ENCODE data around the gene SLCO4C1. TPM values are rescaled to one million over a fixed set of nuclear protein-coding genes. Genes with fewer than 3 reads are reported as not detected.
"Not testable (repeated sequence)": the region's sequence is repeated elsewhere in the genome, so short reads cannot be mapped to it uniquely, and the experiment has no call there.

Gene SLCO4C1, protein sequence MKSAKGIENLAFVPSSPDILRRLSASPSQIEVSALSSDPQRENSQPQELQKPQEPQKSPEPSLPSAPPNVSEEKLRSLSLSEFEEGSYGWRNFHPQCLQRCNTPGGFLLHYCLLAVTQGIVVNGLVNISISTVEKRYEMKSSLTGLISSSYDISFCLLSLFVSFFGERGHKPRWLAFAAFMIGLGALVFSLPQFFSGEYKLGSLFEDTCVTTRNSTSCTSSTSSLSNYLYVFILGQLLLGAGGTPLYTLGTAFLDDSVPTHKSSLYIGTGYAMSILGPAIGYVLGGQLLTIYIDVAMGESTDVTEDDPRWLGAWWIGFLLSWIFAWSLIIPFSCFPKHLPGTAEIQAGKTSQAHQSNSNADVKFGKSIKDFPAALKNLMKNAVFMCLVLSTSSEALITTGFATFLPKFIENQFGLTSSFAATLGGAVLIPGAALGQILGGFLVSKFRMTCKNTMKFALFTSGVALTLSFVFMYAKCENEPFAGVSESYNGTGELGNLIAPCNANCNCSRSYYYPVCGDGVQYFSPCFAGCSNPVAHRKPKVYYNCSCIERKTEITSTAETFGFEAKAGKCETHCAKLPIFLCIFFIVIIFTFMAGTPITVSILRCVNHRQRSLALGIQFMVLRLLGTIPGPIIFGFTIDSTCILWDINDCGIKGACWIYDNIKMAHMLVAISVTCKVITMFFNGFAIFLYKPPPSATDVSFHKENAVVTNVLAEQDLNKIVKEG
- total RNA-seq (2012; rRNA removed): under 0.01 and 0.25 TPM in 2 replicates

DNA sequence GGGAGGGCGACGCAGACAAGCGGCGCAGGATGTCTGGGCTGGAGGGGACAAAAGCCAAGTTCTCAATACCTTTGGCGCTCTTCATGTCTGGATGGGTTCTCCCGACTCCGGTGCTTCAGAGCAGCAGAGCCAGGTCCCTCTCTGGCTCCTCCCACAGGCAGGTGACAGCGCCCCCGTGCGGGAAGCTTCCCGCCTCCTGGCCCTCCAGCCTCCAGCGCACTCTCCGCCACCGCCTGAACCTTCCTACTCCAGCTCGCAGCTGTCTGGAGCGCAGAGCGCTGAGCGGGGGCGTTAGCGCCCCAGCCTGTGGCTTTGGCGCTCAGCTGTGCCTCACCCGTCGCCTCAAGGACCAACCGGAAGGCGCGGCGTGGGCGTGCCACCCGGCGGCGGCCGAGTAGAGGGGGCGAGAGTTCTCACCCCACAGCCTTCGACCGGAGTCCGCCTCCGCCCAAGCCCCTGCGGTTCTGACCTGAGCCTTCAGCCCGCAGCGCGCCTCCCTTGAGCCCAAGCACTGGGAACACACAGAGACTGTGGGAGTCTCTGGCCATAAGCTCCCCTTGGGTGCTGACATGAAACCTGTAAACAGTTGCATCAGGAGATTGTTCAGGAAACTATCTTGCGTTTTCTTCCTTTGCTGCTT lies at the start of gene SLCO4C1:
Gene SLCO4C1 (minus strand): TSS at position 107 of the 640 bp plus-strand sequence. CDS start 22 bp downstream, at position 85.
- peaks cover 7% of the 10 kb centered on the region for H3K4me1 ChIP-seq (ENCODE audit: control insufficient read depth, insufficient read depth, low read length)
- H3K9ac ChIP-seq (ENCODE audit: low read depth, low read length): peak within 1 kb of the TSS; percentile 14
- peak within 1 kb of the TSS; percentile 98 for H3K4me2 ChIP-seq (ENCODE audit: low read length)
- no peaks in the 10 kb centered on the region for H3K9me3 ChIP-seq (replicated peaks; ENCODE audit: low read length)
- peak within 1 kb of the TSS; percentile 77 for H3K4me3 ChIP-seq (ENCODE audit: low read length)
- H3K27me3 ChIP-seq (ENCODE audit: control insufficient read depth, insufficient read depth, low read length): peaks cover 13% of the 10 kb centered on the region
- H3K36me3 ChIP-seq (ENCODE audit: insufficient read depth, low read length): no peaks in the 10 kb centered on the region

DNA sequence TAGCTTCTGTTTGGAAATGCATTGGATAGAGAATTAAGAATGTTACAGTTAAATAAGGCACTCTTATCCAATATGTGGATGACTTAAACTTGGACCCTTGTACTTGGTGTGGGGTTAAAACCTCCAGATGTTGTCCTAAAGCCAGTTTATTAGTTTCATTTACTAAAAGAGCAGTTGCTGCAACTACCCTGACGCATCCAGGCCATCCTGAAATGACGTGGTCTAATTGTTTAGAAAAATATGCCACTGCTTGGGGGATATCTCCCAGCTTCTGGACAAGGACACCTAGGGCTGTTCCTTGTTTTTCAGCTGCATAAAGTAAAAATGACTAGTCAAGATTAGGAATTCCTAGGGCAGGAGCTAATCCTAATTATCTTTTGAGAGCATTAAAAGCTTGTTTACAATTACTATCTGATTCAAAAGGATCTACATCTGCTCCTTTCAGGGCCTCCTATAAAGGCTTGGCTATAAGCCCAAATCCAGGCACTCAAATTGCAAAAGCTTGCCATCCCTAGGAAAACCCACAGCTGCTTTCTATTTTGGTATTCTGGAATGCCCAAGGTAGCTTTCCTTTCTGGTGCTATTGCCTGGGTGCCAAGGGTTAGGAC lies 45.7 kb upstream of the SLCO4C1 start:
- Histone ChIP-seq H3K9me3 (replicated peaks; ENCODE audit: low read length) (no peaks in the 10 kb centered on the region), H3K27me3 (ENCODE audit: control insufficient read depth, insufficient read depth, low read length) (no peaks in the 10 kb centered on the region), H3K4me2 (ENCODE audit: low read length) (no peak overlapping the region), H3K4me1 (ENCODE audit: control insufficient read depth, insufficient read depth, low read length) (no peaks in the 10 kb centered on the region), H3K4me3 (ENCODE audit: low read length) (no peak overlapping the region), H3K9ac (ENCODE audit: low read depth, low read length) (no peak overlapping the region), H3K36me3 (ENCODE audit: insufficient read depth, low read length) (no peaks in the 10 kb centered on the region)

DNA sequence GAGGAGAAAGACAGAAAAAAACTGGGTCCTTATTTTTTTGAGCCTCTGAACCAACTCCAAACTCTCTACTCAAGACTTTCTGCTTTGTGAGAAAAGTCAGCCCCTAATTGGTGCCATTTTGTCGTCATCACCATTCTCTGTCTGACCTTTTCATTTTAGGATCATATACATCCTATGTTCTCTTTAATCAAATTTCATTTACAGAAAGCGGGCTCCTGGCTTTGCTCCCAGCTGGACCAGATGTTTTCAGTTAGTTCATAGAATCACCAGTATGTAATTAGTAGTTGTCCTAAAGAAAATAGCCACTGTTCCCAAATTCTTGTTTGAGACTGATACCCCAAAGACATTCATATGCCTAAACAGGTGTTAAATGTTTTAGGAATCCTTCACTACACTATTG lies 28.6 kb upstream of the SLCO4C1 start:
- Histone ChIP-seq H3K27me3 (ENCODE audit: control insufficient read depth, insufficient read depth, low read length) (no peaks in the 10 kb centered on the region), H3K4me3 (ENCODE audit: low read length) (no peak overlapping the region)

DNA sequence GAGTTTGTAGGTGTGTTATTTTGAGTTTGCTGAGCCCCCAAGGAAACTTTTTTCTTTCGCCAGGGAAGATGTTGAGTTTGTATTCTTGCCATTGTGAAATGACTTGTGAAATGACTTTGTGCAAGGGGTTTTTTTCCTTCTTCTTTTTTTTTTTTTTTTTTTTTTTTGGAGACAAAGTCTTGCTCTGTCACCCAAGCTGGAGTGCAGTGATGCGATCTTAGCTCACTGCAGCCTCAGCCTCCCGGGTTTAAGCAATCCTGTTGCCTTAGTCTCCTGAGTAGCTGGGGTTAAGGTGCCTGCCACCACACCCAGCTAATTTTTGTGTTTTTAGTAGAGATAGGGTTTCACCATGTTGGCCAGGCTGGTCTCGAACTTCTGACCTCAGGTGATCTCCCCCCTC lies 22.7 kb upstream of the SLCO4C1 start:
- not testable (repeated sequence) for H3K4me3 ChIP-seq (ENCODE audit: low read length); H3K36me3 ChIP-seq (ENCODE audit: insufficient read depth, low read length); H3K9ac ChIP-seq (ENCODE audit: low read depth, low read length); H3K4me2 ChIP-seq (ENCODE audit: low read length); H3K9me3 ChIP-seq (replicated peaks; ENCODE audit: low read length); H3K27me3 ChIP-seq (ENCODE audit: control insufficient read depth, insufficient read depth, low read length); H3K4me1 ChIP-seq (ENCODE audit: control insufficient read depth, insufficient read depth, low read length)

More for the DNA sequence above, 28.6 kb upstream of the SLCO4C1 start:
- Histone ChIP-seq H3K4me2 (ENCODE audit: low read length) (no peak overlapping the region), H3K36me3 (ENCODE audit: insufficient read depth, low read length) (no peaks in the 10 kb centered on the region), H3K9me3 (replicated peaks; ENCODE audit: low read length) (no peaks in the 10 kb centered on the region), H3K9ac (ENCODE audit: low read depth, low read length) (no peak overlapping the region), H3K4me1 (ENCODE audit: control insufficient read depth, insufficient read depth, low read length) (no peaks in the 10 kb centered on the region)

DNA sequence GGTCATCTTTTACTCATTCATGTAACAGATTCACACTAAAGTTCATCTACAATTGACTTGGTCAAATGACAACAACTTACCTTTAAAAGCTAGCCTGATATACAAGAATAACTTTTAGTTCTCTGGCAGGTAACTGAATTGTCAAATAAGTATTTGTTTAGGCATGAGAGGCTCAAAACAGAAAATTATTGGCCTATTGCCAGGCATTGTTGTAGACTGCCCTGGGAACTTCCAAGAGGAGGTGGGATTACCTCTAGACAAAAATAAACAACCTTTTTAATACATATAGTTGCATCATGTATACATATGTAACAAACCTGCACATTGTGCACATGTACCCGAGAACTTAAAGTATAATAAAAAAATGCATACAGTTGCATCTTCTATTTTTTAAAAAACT lies 18.2 kb upstream of the SLCO4C1 start:
- Histone ChIP-seq H3K9ac (ENCODE audit: low read depth, low read length) (no peak overlapping the region), H3K4me3 (ENCODE audit: low read length) (no peak overlapping the region), H3K4me2 (ENCODE audit: low read length) (no peak overlapping the region), H3K4me1 (ENCODE audit: control insufficient read depth, insufficient read depth, low read length) (no peaks in the 10 kb centered on the region), H3K36me3 (ENCODE audit: insufficient read depth, low read length) (no peaks in the 10 kb centered on the region), H3K27me3 (ENCODE audit: control insufficient read depth, insufficient read depth, low read length) (no peaks in the 10 kb centered on the region), H3K9me3 (replicated peaks; ENCODE audit: low read length) (no peaks in the 10 kb centered on the region)

DNA sequence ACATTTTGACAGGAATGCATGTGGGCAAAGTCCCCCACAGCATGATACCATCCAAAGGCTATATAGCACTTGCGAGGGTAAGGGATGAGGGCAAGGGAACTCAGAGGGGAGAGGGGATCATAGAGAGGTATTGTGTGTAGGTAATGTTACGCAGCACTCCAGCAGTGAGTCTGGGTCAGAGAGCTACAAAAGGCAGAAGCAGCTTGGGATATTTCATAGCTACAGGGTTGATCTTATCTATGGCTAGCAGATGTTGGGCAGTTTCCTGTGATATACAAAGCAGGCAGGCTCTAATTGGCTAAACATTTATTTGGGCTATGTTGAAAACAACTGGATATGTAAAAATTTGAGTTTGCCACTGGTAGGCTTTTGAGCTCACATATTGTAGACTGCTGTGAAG lies 17.8 kb upstream of the SLCO4C1 start:
- H3K9me3 ChIP-seq (replicated peaks; ENCODE audit: low read length): no peaks in the 10 kb centered on the region

DNA sequence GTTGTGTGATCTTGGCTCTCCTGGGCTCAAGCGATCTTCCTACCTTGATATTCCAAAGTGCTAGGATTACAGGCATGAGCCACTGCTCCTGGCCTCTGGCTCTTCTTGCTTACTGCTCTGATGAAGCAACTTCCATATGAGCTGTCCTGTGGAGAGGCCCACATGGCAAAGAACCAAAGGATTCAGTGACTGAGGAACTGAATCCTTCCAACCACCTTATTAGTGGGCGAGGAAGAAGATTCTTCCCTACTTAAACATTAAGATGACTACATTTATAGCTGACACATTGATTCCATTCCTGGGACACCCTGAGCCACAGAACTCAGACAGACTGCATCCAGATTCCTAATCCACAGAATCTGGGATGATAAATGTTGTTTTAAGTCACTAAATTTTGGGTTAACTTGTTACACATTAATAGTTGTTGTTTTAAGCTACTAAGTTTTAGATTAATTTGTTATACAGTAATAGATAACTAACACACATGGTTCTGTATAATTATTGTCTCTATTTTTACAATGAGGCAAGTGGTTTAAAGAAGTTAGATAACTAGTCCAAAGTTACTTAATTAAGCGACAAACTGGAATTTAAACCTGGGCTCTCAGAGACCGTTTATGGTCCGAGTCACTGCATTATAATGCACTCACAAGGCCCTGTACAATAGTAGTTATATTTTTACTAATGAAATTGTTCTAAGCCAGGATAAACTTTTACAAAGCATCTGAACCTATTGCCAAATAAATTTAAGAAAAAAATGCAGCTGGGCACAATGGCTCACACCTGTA lies 16.7 kb upstream of the SLCO4C1 start:
- no peak overlapping the region for H3K4me2 ChIP-seq (ENCODE audit: low read length)

More for the DNA sequence above, 17.8 kb upstream of the SLCO4C1 start:
- no peak overlapping the region for H3K9ac ChIP-seq (ENCODE audit: low read depth, low read length)
- H3K4me2 ChIP-seq (ENCODE audit: low read length): no peak overlapping the region
- H3K36me3 ChIP-seq (ENCODE audit: insufficient read depth, low read length): no peaks in the 10 kb centered on the region
- H3K27me3 ChIP-seq (ENCODE audit: control insufficient read depth, insufficient read depth, low read length): no peaks in the 10 kb centered on the region
- no peaks in the 10 kb centered on the region for H3K4me1 ChIP-seq (ENCODE audit: control insufficient read depth, insufficient read depth, low read length)
- no peak overlapping the region for H3K4me3 ChIP-seq (ENCODE audit: low read length)

DNA sequence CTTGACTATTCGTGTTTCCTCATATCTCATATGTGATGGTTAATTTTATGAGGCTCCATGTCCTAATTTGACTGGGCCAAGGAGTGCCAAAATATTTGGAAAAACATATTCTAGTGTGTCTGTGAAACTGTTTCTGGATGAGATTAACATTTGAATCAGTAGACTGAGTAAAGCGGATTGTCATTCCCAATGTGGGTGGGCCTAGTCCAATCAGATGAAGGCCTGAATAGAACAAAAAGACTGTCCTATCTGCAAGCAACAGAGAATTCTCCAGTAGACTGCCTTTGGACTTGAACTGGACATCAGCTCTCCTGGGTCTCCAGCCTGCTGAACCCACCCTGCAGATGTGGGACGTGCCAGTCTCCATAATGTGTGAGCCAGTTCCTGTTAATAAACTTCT lies 13.5 kb upstream of the SLCO4C1 start:
- no peak overlapping the region for H3K4me2 ChIP-seq (ENCODE audit: low read length)
- H3K9me3 ChIP-seq (replicated peaks; ENCODE audit: low read length): no peaks in the 10 kb centered on the region
- H3K9ac ChIP-seq (ENCODE audit: low read depth, low read length): no peak overlapping the region
- no peaks in the 10 kb centered on the region for H3K36me3 ChIP-seq (ENCODE audit: insufficient read depth, low read length)
- no peaks in the 10 kb centered on the region for H3K27me3 ChIP-seq (ENCODE audit: control insufficient read depth, insufficient read depth, low read length)
- no peaks in the 10 kb centered on the region for H3K4me1 ChIP-seq (ENCODE audit: control insufficient read depth, insufficient read depth, low read length)
- H3K4me3 ChIP-seq (ENCODE audit: low read length): no peak overlapping the region

More for the DNA sequence above, 16.7 kb upstream of the SLCO4C1 start:
- Histone ChIP-seq H3K9ac (ENCODE audit: low read depth, low read length) (no peak overlapping the region), H3K4me1 (ENCODE audit: control insufficient read depth, insufficient read depth, low read length) (no peaks in the 10 kb centered on the region), H3K4me3 (ENCODE audit: low read length) (no peak overlapping the region), H3K9me3 (replicated peaks; ENCODE audit: low read length) (no peaks in the 10 kb centered on the region), H3K27me3 (ENCODE audit: control insufficient read depth, insufficient read depth, low read length) (no peaks in the 10 kb centered on the region), H3K36me3 (ENCODE audit: insufficient read depth, low read length) (no peaks in the 10 kb centered on the region)

DNA sequence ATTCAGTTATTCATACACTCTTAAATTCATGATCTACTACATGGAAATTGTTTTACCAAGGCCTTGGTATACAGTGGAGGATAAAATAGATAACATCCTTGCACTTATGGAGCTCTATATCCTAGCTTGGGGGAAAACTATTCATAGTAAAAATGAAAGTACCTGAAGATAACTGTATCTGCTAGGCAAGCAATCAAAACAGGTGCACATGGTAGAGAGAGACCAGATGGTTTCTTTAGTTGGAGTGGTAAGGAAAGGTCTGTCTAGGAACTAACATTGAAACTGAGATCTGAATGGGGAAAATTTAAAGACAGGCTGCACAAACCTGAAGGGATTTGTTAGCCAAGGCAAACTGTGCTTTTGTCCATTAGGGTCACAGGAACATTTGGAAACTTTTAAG lies 11.1 kb upstream of the SLCO4C1 start:
- H3K9me3 ChIP-seq (replicated peaks; ENCODE audit: low read length): no peaks in the 10 kb centered on the region
- no peaks in the 10 kb centered on the region for H3K27me3 ChIP-seq (ENCODE audit: control insufficient read depth, insufficient read depth, low read length)
- H3K4me3 ChIP-seq (ENCODE audit: low read length): no peak overlapping the region
- H3K4me2 ChIP-seq (ENCODE audit: low read length): no peak overlapping the region
- H3K9ac ChIP-seq (ENCODE audit: low read depth, low read length): no peak overlapping the region
- no peaks in the 10 kb centered on the region for H3K4me1 ChIP-seq (ENCODE audit: control insufficient read depth, insufficient read depth, low read length)
- H3K36me3 ChIP-seq (ENCODE audit: insufficient read depth, low read length): no peaks in the 10 kb centered on the region

DNA sequence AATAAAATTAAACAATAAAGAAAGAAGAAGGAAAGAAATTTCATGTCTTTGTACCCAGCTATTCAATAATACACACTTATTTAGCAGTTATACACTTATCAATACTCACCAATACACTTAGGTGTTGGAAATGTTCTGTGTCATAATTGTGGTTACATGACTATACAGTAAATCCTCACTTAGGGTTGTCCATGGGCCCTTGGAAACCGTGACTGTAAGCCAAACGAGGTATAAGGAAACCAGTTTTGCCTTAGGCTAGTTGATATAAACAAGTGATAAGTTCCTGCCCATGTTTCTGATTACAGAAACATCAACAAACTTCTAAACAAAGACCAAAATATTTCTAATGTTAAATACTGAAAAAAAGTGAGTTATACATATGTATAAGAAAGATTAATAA lies 10.0 kb upstream of the SLCO4C1 start:
- H3K9ac ChIP-seq (ENCODE audit: low read depth, low read length): no peak overlapping the region
- H3K27me3 ChIP-seq (ENCODE audit: control insufficient read depth, insufficient read depth, low read length): no peaks in the 10 kb centered on the region
- H3K9me3 ChIP-seq (replicated peaks; ENCODE audit: low read length): no peaks in the 10 kb centered on the region
- H3K4me1 ChIP-seq (ENCODE audit: control insufficient read depth, insufficient read depth, low read length): no peaks in the 10 kb centered on the region
- no peak overlapping the region for H3K4me3 ChIP-seq (ENCODE audit: low read length)
- H3K36me3 ChIP-seq (ENCODE audit: insufficient read depth, low read length): no peaks in the 10 kb centered on the region
- no peak overlapping the region for H3K4me2 ChIP-seq (ENCODE audit: low read length)
